Smooth muscle cell (in vitro differentiated cells): Measurements from ENCODE around the gene ENAH. TPM values are rescaled to one million over a fixed set of nuclear protein-coding genes. Genes with fewer than 3 reads are reported as not detected.
"Not testable (repeated sequence)": the region's sequence is repeated elsewhere in the genome, so short reads cannot be mapped to it uniquely, and the experiment has no call there.

Source experiments
- DNase-seq: peaks from one replicate; lab custom pipeline; 2025; ENCODE audit not compliant: unreplicated experiment; lab: John Stamatoyannopoulos, UW
- H2AFZ ChIP-seq: fragments of 200-600 bp; sonication (generic); 2 replicates; pipeline ENCODE4 v1.6.0; 2016; ENCODE audit warnings: antibody characterized with exemption, low read depth, mild to moderate bottlenecking
- H3F3A ChIP-seq: fragments of 200-600 bp; sonication (generic); 2 replicates; pipeline ENCODE4 v1.6.0; 2017; ENCODE audit warnings: antibody characterized with exemption, low read depth
- H3K27ac ChIP-seq: fragments of 200-600 bp; sonication (generic); 2 replicates; pipeline ENCODE4 v1.5.1; 2016; ENCODE audit warnings: low read depth, mild to moderate bottlenecking
- H3K27me3 ChIP-seq: fragments of 200-600 bp; sonication (generic); 2 replicates; pipeline ENCODE4 v1.6.1; 2016; ENCODE audit warnings: low read depth, mild to moderate bottlenecking
- H3K36me3 ChIP-seq: fragments of 200-600 bp; sonication (generic); 2 replicates; pipeline ENCODE4 v1.5.1; 2016; ENCODE audit warnings: low read depth
- H3K4me1 ChIP-seq: fragments of 200-600 bp; sonication (generic); 2 replicates; pipeline ENCODE4 v1.5.1; 2016; ENCODE audit warnings: low read depth
- H3K4me2 ChIP-seq: fragments of 200-600 bp; sonication (generic); 2 replicates; pipeline ENCODE4 v1.6.0; 2016; ENCODE audit warnings: mild to moderate bottlenecking
- H3K4me3 ChIP-seq: fragments of 200-600 bp; sonication (generic); 2 replicates; pipeline ENCODE4 v1.5.1; 2016; ENCODE audit warnings: mild to moderate bottlenecking
- H3K79me2 ChIP-seq: fragments of 200-600 bp; sonication (generic); 2 replicates; pipeline ENCODE4 v1.6.0; 2016; ENCODE audit warnings: low read depth, mild to moderate bottlenecking
- H3K9ac ChIP-seq: fragments of 200-600 bp; sonication (generic); 2 replicates; pipeline ENCODE4 v1.6.0; 2016; ENCODE audit warnings: low read depth
- H3K9me3 ChIP-seq: fragments of 200-600 bp; sonication (generic); replicated peaks from 2 replicates; pipeline ENCODE4 v1.5.1; 2016; ENCODE audit warnings: low read depth
- H4K20me1 ChIP-seq: fragments of 200-600 bp; sonication (generic); 2 replicates; pipeline ENCODE4 v1.6.0; 2016; ENCODE audit warnings: low read depth
- CTCF ChIP-seq: fragments of 200-600 bp; sonication (generic); IDR thresholded peaks from 2 replicates; pipeline ENCODE4 v1.5.1; 2017; ENCODE audit warnings: borderline replicate concordance, mild to moderate bottlenecking, antibody characterized with exemption; ENCODE audit not compliant: insufficient read depth, poor library complexity, severe bottlenecking
- WGBS: methylation state at CpG from one replicate; pipeline ENCODE4 v1.1.7; 2016; ENCODE audit warnings: low lambda C conversion rate; 5-methylcytosine and 5-hydroxymethylcytosine counted together
- polyA plus RNA-seq: library from polyadenylated mRNA; unstranded; fragments of >200 nt; fragmentation: Nextera tagmentation; extraction: Ambion mirVana; gene quantifications from 2 replicates; pipeline ENCODE4 v1.2.1, GENCODE V29; 2016
- total RNA-seq: library from RNA; depleted of rRNA; stranded (reverse); fragments of >200 nt; gene quantifications from 2 replicates; pipeline ENCODE4 v1.2.3, GENCODE V29; 2014

ENAH gene
- total and polyA plus RNA-seq, 2 experiments from 2014 or later = 39.3 to 147 TPM

DNA sequence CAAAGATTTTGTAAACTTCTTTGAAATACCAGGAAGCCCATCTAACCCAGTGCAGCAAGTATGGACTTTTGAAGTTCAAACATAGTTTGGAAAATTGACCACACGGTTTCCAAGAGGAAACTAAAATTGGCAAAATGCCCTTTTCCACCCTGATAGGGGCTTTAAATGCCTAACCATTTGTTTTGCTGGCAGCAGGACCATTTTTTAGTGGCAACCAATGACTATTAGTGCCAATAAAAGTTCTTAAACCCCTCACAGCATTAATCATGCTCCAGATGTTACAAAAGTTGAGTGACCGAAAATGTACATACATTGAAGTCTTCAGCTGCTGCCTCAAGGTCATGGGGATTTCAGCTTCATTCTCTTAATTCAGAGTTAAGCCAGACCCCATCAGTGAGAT, 46.4 kb upstream of the ENAH start:
- Histone ChIP-seq H3K79me2 (no peaks in the 10 kb centered on the region), H2AFZ (no peak overlapping the region), H3K4me2 (peak overlapping the region; percentile 76), H3F3A (peaks cover 26% of the 10 kb centered on the region), H3K4me3 (no peak overlapping the region), H3K27me3 (no peaks in the 10 kb centered on the region), H3K4me1 (peaks cover 24% of the 10 kb centered on the region), H3K9me3 (no peaks in the 10 kb centered on the region), H3K27ac (peak overlapping the region; percentile 97), H3K36me3 (no peaks in the 10 kb centered on the region), H3K9ac (peak overlapping the region; percentile 81), H4K20me1 (no peaks in the 10 kb centered on the region)
- 27% methylated on average over 2 of the region's 2 CpGs for WGBS
- no peak for DNase-seq
- TF ChIP-seq CTCF = no peak

DNA sequence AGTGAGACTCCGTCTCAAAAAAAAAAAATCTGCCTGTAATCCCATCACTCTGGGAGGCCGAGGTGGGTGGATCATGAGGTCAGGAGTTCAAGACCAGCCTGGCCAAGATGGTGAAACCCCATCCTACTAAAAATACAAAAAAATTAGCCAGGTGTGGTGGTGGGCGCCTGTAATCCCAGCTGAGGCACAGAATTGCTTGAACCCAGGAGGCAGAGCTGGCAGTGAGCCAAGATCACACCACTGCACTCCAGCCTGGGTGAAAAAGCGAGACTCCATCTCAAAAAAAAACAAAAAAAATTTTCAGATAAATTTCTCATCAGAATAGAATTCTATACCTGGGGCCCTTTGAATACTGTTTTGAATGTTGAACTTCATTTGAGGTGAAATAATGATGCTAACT, 45.3 kb upstream of the ENAH start:
- peaks cover 26% of the 10 kb centered on the region for H3F3A ChIP-seq
- H2AFZ ChIP-seq, H4K20me1 ChIP-seq, H3K27ac ChIP-seq, H3K4me3 ChIP-seq, H3K36me3 ChIP-seq, H3K79me2 ChIP-seq, H3K9ac ChIP-seq, H3K4me2 ChIP-seq, DNase-seq, H3K27me3 ChIP-seq, H3K9me3 ChIP-seq: not testable (repeated sequence)
- H3K4me1 ChIP-seq = peaks cover 24% of the 10 kb centered on the region
- WGBS = 93% methylated on average over 4 of the region's 4 CpGs

DNA sequence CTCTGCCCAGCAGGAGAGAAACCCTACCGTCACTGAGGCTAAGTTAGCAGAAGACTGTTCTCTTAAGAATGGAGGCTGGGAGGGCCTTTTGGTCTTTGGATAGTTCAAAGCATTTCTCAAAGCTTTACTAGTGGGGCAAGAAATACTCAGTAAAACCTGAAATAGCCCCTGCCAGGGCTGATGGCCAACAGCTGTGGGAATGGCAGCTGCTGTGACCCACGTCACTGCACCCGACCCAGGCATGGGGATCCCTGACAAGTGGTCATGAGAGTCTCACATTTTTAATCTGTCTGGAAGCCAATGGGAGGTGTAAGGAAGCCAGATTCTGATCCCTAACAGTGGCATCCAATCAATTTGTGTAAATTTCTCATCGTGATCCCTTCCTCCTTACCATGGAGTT, 44.5 kb upstream of the ENAH start:
- Histone ChIP-seq H3K4me2 (no peak overlapping the region), H3K4me3 (no peak overlapping the region), H3K36me3 (no peaks in the 10 kb centered on the region), H3K27me3 (no peaks in the 10 kb centered on the region), H3K4me1 (peaks cover 24% of the 10 kb centered on the region), H3K79me2 (no peaks in the 10 kb centered on the region), H4K20me1 (no peaks in the 10 kb centered on the region), H3F3A (peaks cover 26% of the 10 kb centered on the region), H3K9ac (no peak overlapping the region), H2AFZ (no peak overlapping the region), H3K9me3 (no peaks in the 10 kb centered on the region), H3K27ac (no peak overlapping the region)
- 79% methylated on average over 4 of the region's 4 CpGs for WGBS
- no peak for DNase-seq
- TF ChIP-seq CTCF = no peak

DNA sequence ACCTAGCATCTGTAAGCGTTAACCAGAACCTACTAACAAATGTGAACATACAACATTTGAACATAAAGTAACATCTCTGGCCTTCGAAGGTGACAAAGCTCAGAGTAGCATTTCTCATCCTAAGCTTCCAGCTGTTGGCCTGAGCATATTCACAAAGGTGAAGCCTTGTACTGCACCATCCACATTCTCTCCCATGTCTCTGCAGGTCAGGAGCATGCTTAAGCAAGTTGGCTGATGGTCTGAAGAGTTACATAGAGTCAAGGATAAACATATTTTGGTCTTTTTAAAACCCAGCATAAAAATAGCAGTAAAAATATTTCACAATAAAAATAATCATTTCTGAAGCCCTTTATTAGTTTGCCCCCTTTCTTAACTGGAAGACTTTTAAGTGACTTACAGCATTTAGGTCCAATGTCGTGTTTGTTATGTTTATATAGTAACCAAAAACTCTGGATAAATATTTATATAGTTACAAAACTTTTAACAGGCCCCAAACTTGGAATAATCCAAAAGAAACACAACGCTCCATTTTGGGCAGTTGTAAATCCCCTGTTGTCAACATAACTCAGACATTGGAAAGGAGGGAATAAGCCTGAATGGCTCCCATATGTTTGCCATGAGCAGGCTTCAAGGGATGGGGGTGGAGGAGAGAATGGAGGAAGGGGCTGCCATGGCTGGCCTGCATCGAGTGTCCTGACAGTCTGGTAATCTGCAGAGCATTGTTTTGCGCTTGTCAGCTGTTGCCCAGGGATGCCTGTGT, 42.8 kb upstream of the ENAH start:
- WGBS = 54% methylated on average over 6 of the region's 6 CpGs
- Histone ChIP-seq H3K36me3 (no peaks in the 10 kb centered on the region), H4K20me1 (no peaks in the 10 kb centered on the region), H3K27me3 (no peaks in the 10 kb centered on the region), H3K9me3 (no peaks in the 10 kb centered on the region), H3F3A (peaks cover 30% of the 10 kb centered on the region), H3K9ac (no peak overlapping the region), H3K79me2 (no peaks in the 10 kb centered on the region), H3K4me3 (no peak overlapping the region), H2AFZ (no peak overlapping the region), H3K4me2 (peak overlapping the region; percentile 16), H3K27ac (peak overlapping the region; percentile 4), H3K4me1 (peaks cover 21% of the 10 kb centered on the region)
- DNase-seq = no peak
- no peak for TF ChIP-seq CTCF
